ENCODE data around the gene TMEM161A. TPM values are rescaled to one million over a fixed set of nuclear protein-coding genes. Genes with fewer than 3 reads are reported as not detected.

Gene TMEM161A
- total and polyA plus RNA-seq, 9 of the 15 experiments (the other 6 are each of a cell fraction or from before 2014, with no cell fraction given) = 0.63 to 92.3 (median 38.9) TPM

DNA sequence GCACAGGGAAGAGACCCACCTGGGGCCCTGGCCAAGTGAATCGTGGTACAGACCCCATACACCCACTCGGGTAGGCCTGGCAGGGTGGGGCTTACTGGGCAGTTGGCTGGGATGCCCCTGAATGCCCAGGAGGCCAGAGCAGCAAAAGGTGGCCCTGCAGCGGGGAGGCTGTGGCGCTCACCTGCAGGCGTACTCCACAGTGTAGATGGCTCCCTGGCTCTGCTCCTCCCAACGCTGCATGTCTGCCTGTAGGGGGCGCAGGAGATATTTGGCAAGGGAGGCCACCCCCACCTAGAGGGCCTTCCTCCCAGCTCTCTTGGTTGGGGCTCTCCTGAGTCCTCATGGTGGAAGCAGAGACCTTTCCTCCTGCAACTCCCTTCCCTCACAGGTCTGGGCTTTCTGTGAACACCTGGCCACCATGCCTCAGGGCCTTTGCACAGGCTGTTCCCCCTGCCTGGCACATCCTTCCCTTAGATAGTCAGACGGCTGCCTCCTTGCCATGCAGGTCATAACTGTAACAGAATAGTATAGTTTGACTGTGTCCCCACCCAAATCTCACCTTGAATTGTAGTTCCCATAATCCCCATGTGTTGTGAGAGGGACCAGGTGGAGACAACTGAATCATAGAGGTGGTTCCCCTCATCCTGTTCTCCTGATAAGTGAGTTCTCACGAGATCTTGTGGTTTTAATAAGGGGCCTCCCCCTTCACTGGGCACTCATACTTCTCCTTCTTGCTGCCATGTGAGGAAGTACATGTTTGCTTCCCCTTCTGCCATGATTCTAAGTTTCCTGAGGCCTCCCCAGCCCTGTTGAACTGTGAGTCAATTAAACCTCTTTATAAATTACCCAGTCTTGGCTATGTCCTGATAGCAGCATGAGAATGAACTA lies 47.8 kb upstream of the TMEM161A start (continued):
- TF ChIP-seq, protein P1, sequence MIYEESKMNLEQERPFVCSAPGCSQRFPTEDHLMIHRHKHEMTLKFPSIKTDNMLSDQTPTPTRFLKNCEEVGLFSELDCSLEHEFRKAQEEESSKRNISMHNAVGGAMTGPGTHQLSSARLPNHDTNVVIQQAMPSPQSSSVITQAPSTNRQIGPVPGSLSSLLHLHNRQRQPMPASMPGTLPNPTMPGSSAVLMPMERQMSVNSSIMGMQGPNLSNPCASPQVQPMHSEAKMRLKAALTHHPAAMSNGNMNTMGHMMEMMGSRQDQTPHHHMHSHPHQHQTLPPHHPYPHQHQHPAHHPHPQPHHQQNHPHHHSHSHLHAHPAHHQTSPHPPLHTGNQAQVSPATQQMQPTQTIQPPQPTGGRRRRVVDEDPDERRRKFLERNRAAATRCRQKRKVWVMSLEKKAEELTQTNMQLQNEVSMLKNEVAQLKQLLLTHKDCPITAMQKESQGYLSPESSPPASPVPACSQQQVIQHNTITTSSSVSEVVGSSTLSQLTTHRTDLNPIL (CRISPR knock-in tag; IDR thresholded peaks at IDR 0.05) = no peak
- no peak for TF ChIP-seq ZNF124 (CRISPR knock-in tag; IDR thresholded peaks at IDR 0.05)
- peak; percentile 31; the same call in 1 of the 2 replicates for TF ChIP-seq STAG1 (CRISPR knock-in tag; IDR thresholded peaks at IDR 0.05; ENCODE audit: borderline replicate concordance)
- no peak for TF ChIP-seq ZNF41 (CRISPR knock-in tag; conservative IDR thresholded peaks at IDR 0.05)
- TF ChIP-seq MTA2 (IDR thresholded peaks at IDR 0.05; ENCODE audit: low read depth) = no peak
- 0 out of 2 replicates have a peak, but pooled peaks have one; percentile 7 for TF ChIP-seq CBFA2T3 (IDR thresholded peaks at IDR 0.05)
- peak; percentile 49 for TF ChIP-seq SMC3 (conservative IDR thresholded peaks at IDR 0.05; ENCODE audit: insufficient read depth, low read depth, low read length)
- peak; percentile 76 for TF ChIP-seq CHD2 (IDR thresholded peaks at IDR 0.05; ENCODE audit: low read depth, low read length)
- TF ChIP-seq SRSF3 (IDR thresholded peaks at IDR 0.05; ENCODE audit: insufficient read depth, low read length) = no peak
- TF ChIP-seq ZNF175 (CRISPR knock-in tag; IDR thresholded peaks at IDR 0.05; ENCODE audit: low read depth) = no peak
- peak; percentile 89 to 99; a peak in 3 of 4 replicates for TF ChIP-seq TEAD1 (CRISPR knock-in tag; IDR thresholded peaks at IDR 0.05)
- TF ChIP-seq, protein P2, sequence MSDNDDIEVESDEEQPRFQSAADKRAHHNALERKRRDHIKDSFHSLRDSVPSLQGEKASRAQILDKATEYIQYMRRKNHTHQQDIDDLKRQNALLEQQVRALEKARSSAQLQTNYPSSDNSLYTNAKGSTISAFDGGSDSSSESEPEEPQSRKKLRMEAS (CRISPR knock-in tag; IDR thresholded peaks at IDR 0.05) = peak; percentile 38; the same call in 1 of the 2 replicates
- no peak for TF ChIP-seq MTF1 (CRISPR knock-in tag; IDR thresholded peaks at IDR 0.05; ENCODE audit: borderline replicate concordance)
- TF ChIP-seq, protein P3, sequence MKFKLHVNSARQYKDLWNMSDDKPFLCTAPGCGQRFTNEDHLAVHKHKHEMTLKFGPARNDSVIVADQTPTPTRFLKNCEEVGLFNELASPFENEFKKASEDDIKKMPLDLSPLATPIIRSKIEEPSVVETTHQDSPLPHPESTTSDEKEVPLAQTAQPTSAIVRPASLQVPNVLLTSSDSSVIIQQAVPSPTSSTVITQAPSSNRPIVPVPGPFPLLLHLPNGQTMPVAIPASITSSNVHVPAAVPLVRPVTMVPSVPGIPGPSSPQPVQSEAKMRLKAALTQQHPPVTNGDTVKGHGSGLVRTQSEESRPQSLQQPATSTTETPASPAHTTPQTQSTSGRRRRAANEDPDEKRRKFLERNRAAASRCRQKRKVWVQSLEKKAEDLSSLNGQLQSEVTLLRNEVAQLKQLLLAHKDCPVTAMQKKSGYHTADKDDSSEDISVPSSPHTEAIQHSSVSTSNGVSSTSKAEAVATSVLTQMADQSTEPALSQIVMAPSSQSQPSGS (CRISPR knock-in tag; IDR thresholded peaks at IDR 0.05) = no peak
- no peak for TF ChIP-seq NELFE (IDR thresholded peaks at IDR 0.05; ENCODE audit: insufficient read depth, insufficient read length)
- TF ChIP-seq, protein P4, sequence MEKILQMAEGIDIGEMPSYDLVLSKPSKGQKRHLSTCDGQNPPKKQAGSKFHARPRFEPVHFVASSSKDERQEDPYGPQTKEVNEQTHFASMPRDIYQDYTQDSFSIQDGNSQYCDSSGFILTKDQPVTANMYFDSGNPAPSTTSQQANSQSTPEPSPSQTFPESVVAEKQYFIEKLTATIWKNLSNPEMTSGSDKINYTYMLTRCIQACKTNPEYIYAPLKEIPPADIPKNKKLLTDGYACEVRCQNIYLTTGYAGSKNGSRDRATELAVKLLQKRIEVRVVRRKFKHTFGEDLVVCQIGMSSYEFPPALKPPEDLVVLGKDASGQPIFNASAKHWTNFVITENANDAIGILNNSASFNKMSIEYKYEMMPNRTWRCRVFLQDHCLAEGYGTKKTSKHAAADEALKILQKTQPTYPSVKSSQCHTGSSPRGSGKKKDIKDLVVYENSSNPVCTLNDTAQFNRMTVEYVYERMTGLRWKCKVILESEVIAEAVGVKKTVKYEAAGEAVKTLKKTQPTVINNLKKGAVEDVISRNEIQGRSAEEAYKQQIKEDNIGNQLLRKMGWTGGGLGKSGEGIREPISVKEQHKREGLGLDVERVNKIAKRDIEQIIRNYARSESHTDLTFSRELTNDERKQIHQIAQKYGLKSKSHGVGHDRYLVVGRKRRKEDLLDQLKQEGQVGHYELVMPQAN (IDR thresholded peaks at IDR 0.05; ENCODE audit: borderline replicate concordance) = no peak
- no peak for TF ChIP-seq KAT2B (IDR thresholded peaks at IDR 0.05; ENCODE audit: low read depth, low read length)
- TF ChIP-seq HIVEP1 (CRISPR knock-in tag; IDR thresholded peaks at IDR 0.05) = no peak
- TF ChIP-seq, protein P5, sequence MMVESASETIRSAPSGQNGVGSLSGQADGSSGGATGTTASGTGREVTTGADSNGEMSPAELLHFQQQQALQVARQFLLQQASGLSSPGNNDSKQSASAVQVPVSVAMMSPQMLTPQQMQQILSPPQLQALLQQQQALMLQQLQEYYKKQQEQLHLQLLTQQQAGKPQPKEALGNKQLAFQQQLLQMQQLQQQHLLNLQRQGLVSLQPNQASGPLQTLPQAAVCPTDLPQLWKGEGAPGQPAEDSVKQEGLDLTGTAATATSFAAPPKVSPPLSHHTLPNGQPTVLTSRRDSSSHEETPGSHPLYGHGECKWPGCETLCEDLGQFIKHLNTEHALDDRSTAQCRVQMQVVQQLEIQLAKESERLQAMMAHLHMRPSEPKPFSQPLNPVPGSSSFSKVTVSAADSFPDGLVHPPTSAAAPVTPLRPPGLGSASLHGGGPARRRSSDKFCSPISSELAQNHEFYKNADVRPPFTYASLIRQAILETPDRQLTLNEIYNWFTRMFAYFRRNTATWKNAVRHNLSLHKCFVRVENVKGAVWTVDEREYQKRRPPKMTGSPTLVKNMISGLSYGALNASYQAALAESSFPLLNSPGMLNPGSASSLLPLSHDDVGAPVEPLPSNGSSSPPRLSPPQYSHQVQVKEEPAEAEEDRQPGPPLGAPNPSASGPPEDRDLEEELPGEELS (CRISPR knock-in tag; IDR thresholded peaks at IDR 0.05; ENCODE audit: borderline replicate concordance) = 0 out of 2 replicates have a peak, but pooled peaks have one; percentile 59
- TF ChIP-seq SREBF2 (CRISPR knock-in tag; IDR thresholded peaks at IDR 0.05) = no peak
- TF ChIP-seq NR2F6 (CRISPR knock-in tag; IDR thresholded peaks at IDR 0.05) = no peak
